Measurements from ENCODE around the gene PTS. TPM values are rescaled to one million over a fixed set of nuclear protein-coding genes. Genes with fewer than 3 reads are reported as not detected.
"Not testable (repeated sequence)": the region's sequence is repeated elsewhere in the genome, so short reads cannot be mapped to it uniquely, and the experiment has no call there.

The PTS gene
- total and polyA plus RNA-seq, 8 donors, result 28.2 to 46.0 (median 38.4) TPM

DNA sequence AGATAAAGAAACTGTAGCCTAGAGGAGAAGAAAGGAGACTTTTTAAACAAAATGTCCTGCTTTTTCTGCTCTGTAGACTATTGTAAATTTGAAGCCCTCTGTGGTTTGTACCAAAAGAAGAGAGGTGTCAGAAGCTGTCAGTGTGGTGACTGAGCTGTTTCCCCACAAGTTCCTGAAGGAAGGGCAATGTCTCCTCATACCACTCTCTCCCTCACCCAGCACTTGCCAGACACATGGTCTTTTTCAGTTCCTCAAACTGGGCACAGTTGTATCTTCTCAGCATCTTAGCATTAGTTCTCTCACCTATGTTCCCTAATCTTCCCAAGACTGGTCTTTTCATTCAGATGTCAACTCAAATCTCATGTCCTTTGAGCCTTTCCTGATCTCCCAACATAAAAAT lies 46.6 kb upstream of the PTS start:
- Histone ChIP-seq H3K36me3 (no peaks in the 10 kb centered on the region), H3K9me3 (no peaks in the 10 kb centered on the region), H3K4me3 (no peak overlapping the region), H3K27ac (no peak overlapping the region), H3K4me1 (peaks cover 0 to 7% of the 10 kb centered on the region in 2 donors), H3K27me3 (no peaks in the 10 kb centered on the region)
- TF ChIP-seq CTCF (IDR thresholded peaks at IDR 0.05), result no peak
- peak; percentile 34 for ATAC-seq
- no peak for DNase-seq
- intact Hi-C loops (cut with DNase I), result no loop called here

GRCh38 chr11:112182867-112183266 lies 43.4 kb upstream of the PTS start:
- no peak for DNase-seq
- intact Hi-C loops (cut with DNase I), result no loop called here
- H3K36me3 ChIP-seq, result no peaks in the 10 kb centered on the region
- no peak for TF ChIP-seq CTCF (IDR thresholded peaks at IDR 0.05)
- no peak overlapping the region for H3K27ac ChIP-seq
- no peaks in the 10 kb centered on the region for H3K9me3 ChIP-seq
- peaks cover 0 to 3% of the 10 kb centered on the region in 2 donors for H3K4me1 ChIP-seq
- no peak for ATAC-seq
- no peaks in the 10 kb centered on the region for H3K27me3 ChIP-seq
- no peak overlapping the region for H3K4me3 ChIP-seq

- no peak for ATAC-seq
Measured at GRCh38 chr11:112185883-112186282, 40.3 kb upstream of the PTS start.

GRCh38 chr11:112186304-112186703 lies 39.9 kb upstream of the PTS start:
- ATAC-seq (no peak), DNase-seq (no peak)
- H3K4me3 ChIP-seq, result no peak overlapping the region
- intact Hi-C loops (cut with DNase I), result no loop called here
- no peaks in the 10 kb centered on the region for H3K9me3 ChIP-seq
- H3K4me1 ChIP-seq, result no peaks in the 10 kb centered on the region
- no peaks in the 10 kb centered on the region for H3K27me3 ChIP-seq
- no peaks in the 10 kb centered on the region for H3K36me3 ChIP-seq
- no peak for TF ChIP-seq CTCF (IDR thresholded peaks at IDR 0.05)
- H3K27ac ChIP-seq, result no peak overlapping the region

More at GRCh38 chr11:112185883-112186282, 40.3 kb upstream of the PTS start:
- no peak for TF ChIP-seq CTCF (IDR thresholded peaks at IDR 0.05)
- H3K4me1 ChIP-seq, result no peaks in the 10 kb centered on the region
- intact Hi-C loops (cut with DNase I), result no loop called here
- no peak for DNase-seq
- no peaks in the 10 kb centered on the region for H3K9me3 ChIP-seq
- H3K27me3 ChIP-seq, result no peaks in the 10 kb centered on the region
- no peak overlapping the region for H3K4me3 ChIP-seq
- H3K36me3 ChIP-seq, result no peaks in the 10 kb centered on the region
- H3K27ac ChIP-seq, result no peak overlapping the region

DNA sequence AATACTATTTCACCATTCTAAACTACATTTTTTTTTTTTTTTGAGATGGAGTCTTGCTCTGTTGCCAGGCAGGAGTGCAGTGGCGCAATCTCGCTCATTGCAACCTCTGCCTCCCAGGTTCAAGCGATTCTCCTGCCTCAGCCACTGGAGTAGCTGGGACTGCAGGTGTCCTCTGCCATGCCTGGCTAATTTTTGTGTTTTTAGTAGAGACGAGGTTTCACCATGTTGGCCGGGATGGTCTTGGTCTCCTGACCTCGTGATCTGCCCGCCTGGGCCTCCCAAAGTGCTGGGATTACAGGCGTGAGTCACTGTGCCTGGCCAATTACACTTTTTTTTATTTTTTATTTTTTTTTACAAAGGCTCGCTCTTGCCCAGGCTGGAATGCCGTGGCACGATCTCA lies 31.1 kb upstream of the PTS start:
- H3K9me3 ChIP-seq; H3K36me3 ChIP-seq; ATAC-seq; H3K4me1 ChIP-seq; H3K27ac ChIP-seq; DNase-seq; intact Hi-C loops (cut with DNase I); H3K4me3 ChIP-seq; H3K27me3 ChIP-seq: not testable (repeated sequence)

DNA sequence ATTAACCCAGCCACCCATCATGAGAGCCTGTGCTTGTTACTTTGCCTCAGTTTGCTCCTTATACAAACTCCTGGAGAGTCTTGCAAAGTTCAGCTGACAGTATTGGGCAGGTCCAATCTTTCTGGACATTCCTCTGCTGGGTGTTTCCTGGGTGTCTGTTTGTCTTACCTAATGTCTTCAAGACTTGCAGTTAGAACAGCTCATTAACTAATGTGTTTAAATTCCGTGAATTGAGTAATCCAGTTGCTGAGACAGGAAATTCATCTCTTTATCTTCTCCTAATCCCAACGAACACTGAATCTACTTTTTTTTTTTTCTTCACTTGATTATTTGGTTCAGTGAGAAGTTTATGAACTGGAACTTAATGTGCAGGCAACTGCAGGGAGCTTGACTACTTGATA lies 30.3 kb upstream of the PTS start:
- intact Hi-C loops (cut with DNase I), result no loop called here
- Histone ChIP-seq H3K36me3 (no peaks in the 10 kb centered on the region), H3K27ac (no peak overlapping the region), H3K4me3 (no peak overlapping the region), H3K4me1 (no peaks in the 10 kb centered on the region), H3K9me3 (no peaks in the 10 kb centered on the region), H3K27me3 (no peaks in the 10 kb centered on the region)
- TF ChIP-seq CTCF (IDR thresholded peaks at IDR 0.05), result no peak
- DNase-seq, result no peak
- peak; percentile 50 for ATAC-seq

All from left lung (tissue), 10 donors.